Gastrocnemius medialis (tissue), 4 donors: ENCODE measurements around the gene CD19. TPM values are rescaled to one million over a fixed set of nuclear protein-coding genes. Genes with fewer than 3 reads are reported as not detected.

Experiments used
- ATAC-seq, 2 donors: fragments of 150-250 bp; one replicate each; pipeline ENCODE4 v1.9.1; 2016
- DNase-seq, 2 donors: peaks; one replicate each; pipeline ENCODE4 v3.0.0-alpha.2; 2019
- H3K27ac ChIP-seq, 4 donors: fragments of 200-600 bp; sonication (generic); 1 replicate in 1 of 4; 2 replicates in 3 of 4; pipeline ENCODE4 v1.5.1; 2016 to 2018; ENCODE audit warnings: mild to moderate bottlenecking in 2 of 4, moderate library complexity in 1 of 4
- H3K27me3 ChIP-seq, 3 donors: fragments of 200-600 bp; sonication (generic) in 2 of 3; 1 replicate in 1 of 3; 2 replicates in 2 of 3; pipeline versions ENCODE4 v1.5.1 to v1.6.0; 2016 to 2019; ENCODE audit warnings: mild to moderate bottlenecking in 1 of 3, moderate library complexity in 1 of 3
- H3K36me3 ChIP-seq, 2 donors: fragments of 200-600 bp; sonication (generic) in 1 of 2; one replicate each; pipeline ENCODE4 v1.5.1; 2017 to 2018
- H3K4me1 ChIP-seq, 2 donors: fragments of 200-600 bp; sonication (generic) in 1 of 2; one replicate each; pipeline ENCODE4 v1.5.1; 2016 to 2017; ENCODE audit warnings: mild to moderate bottlenecking in 2 of 2
- H3K4me3 ChIP-seq, 4 donors: fragments of 200-600 bp; sonication (generic) in 3 of 4; 1 replicate in 1 of 4; 2 replicates in 3 of 4; pipeline ENCODE4 v1.5.1; 2016 to 2019; ENCODE audit warnings: mild to moderate bottlenecking in 2 of 4
- H3K9me3 ChIP-seq, 3 donors: fragments of 200-600 bp; sonication (generic) in 2 of 3; 1 replicate in 1 of 3; 2 replicates in 2 of 3; pipeline ENCODE4 v1.5.1; 2016 to 2019
- POLR2A ChIP-seq, 2 donors: fragments of 450-650 bp; IDR thresholded peaks; one replicate each; pipeline ENCODE4 v1.6.1; 2017; ENCODE audit warnings: antibody characterized with exemption in 2 of 2, mild to moderate bottlenecking in 2 of 2, moderate library complexity in 2 of 2
- in situ Hi-C, 4 donors: fragments of 200-750 bp; cut with MboI; loops; one replicate each; pipeline versions ENCODE4 v1.15.0 to v1.8.0; 2017; ENCODE audit warnings: low sequenced_read_pairs in 4 of 4
- intact Hi-C: fragments of 100-400 bp; cut with DNase I; formaldehyde crosslinking; loops from one replicate; pipeline ENCODE4 v1.15.1; 2023; ENCODE audit warnings: low total_unique reads
- total RNA-seq, 4 donors: library from RNA; depleted of rRNA; stranded (reverse); fragments of >200 nt; gene quantifications; one replicate each; pipeline versions ENCODE4 v1.1.0 to v1.2.3, GENCODE V29; 2016
- TF ChIP-seq, protein P1 (sequence below), 5 experiments: fragments of 450-650 bp in 3 of 5; fragments of 200-600 bp in 2 of 5; sonication (generic) in 2 of 5; IDR thresholded peaks in 4 of 5; conservative IDR thresholded peaks in 1 of 5; 1 replicate in 4 of 5; 2 replicates in 1 of 5; pipeline ENCODE4 v1.5.1; 2016 to 2019; ENCODE audit warnings: antibody characterized with exemption in 5 of 5, mild to moderate bottlenecking in 3 of 5, moderate library complexity in 3 of 5

Gene CD19
- total RNA-seq, 4 donors from 2014 or later = not detected

DNA sequence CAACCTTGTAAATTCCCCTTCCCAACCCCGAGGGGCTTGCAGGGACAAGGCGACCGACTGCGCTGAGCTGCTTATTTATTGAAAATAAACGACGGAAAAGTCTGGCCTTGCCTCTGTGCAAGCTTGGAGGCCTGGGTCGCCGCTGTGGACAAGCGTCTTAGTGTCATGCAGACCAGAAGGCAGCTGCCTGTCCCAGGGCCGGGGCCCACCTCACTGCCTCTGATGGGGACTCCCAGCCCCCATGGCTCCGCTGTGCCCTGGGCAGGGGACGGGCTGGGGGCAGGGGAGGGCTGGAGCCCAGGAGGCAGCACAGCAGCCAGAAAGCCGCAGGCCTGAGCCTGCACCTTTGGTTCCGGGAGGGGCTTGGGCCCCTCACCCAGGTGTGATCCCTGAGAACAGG, 27.4 kb upstream of the CD19 start:
- Histone ChIP-seq H3K36me3 (peaks cover 0 to 17% of the 10 kb centered on the region in 2 donors), H3K9me3 (no peaks in the 10 kb centered on the region), H3K4me1 (no peaks in the 10 kb centered on the region), H3K27ac (peak overlapping the region in 2 of 4 donors; percentile 62 to 68), H3K27me3 (no peaks in the 10 kb centered on the region), H3K4me3 (no peak overlapping the region)
- ATAC-seq (no peak), DNase-seq (no peak)
- in situ Hi-C loops (no loop called here), intact Hi-C loops (no loop called here)
- TF ChIP-seq POLR2A (IDR thresholded peaks at IDR 0.05) = no peak
- TF ChIP-seq, protein P1, sequence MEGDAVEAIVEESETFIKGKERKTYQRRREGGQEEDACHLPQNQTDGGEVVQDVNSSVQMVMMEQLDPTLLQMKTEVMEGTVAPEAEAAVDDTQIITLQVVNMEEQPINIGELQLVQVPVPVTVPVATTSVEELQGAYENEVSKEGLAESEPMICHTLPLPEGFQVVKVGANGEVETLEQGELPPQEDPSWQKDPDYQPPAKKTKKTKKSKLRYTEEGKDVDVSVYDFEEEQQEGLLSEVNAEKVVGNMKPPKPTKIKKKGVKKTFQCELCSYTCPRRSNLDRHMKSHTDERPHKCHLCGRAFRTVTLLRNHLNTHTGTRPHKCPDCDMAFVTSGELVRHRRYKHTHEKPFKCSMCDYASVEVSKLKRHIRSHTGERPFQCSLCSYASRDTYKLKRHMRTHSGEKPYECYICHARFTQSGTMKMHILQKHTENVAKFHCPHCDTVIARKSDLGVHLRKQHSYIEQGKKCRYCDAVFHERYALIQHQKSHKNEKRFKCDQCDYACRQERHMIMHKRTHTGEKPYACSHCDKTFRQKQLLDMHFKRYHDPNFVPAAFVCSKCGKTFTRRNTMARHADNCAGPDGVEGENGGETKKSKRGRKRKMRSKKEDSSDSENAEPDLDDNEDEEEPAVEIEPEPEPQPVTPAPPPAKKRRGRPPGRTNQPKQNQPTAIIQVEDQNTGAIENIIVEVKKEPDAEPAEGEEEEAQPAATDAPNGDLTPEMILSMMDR (IDR thresholded peaks at IDR 0.05 in 4 of 5, conservative IDR thresholded peaks at IDR 0.05 in 1 of 5) = no peak

DNA sequence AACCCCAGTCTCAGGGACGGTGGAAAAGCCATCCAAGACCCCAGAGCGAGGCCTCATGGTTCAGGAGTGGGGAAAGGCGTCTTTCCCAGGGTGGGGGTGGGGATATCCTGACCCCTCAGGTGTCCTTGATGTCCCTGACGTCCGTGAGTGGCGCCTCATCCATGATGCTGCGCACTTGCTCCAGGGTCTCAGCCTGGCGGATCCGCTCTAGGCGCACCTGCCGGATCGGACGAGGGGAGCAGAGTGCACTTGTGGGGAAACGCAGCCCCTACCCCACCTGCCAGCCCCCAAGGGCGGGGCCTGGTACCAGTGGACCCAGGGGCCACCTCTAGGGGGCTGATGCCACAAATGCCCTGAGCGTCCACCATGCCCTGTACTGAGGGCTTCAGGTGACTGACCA, 26.9 kb upstream of the CD19 start:
- intact Hi-C loops = no loop called here
- no peaks in the 10 kb centered on the region for H3K9me3 ChIP-seq
- no peaks in the 10 kb centered on the region for H3K4me1 ChIP-seq
- no peak overlapping the region for H3K4me3 ChIP-seq
- in situ Hi-C loops = no loop called here
- ATAC-seq (no peak), DNase-seq (no peak)
- H3K36me3 ChIP-seq = peaks cover 0 to 17% of the 10 kb centered on the region in 2 donors
- H3K27ac ChIP-seq = peak overlapping the region in 2 of 4 donors; percentile 62 to 68
- H3K27me3 ChIP-seq = no peaks in the 10 kb centered on the region
- TF ChIP-seq, protein P1 (IDR thresholded peaks at IDR 0.05 in 4 of 5, conservative IDR thresholded peaks at IDR 0.05 in 1 of 5) = no peak
- TF ChIP-seq POLR2A (IDR thresholded peaks at IDR 0.05) = no peak

DNA sequence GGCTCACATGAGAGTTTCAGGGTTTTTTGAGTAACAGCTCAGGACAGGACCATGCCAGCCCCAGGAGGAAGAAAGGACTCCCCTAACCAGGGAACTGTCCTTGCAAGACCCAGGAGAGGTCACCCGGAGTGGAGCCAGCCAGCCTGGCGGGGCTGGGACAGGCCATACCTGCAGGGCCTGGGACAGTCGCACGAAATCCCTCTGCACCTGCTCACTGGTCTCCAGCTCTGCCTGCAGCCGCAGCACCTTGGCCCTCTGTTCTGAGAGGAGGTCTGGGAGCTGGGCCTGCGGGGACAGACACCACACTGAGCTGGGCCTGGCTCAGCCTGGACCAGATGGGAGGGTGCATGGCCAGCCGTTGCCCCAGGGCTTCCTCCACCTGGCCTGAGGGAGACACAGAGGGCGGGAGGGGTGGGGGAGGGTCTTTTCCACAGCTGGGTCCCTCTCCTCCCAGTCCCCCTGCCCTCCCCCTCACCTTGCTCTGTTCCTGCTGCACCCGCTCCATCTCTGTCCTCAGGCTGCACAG, 26.5 kb upstream of the CD19 start:
- ATAC-seq (no peak), DNase-seq (no peak)
- H3K4me1 ChIP-seq = no peaks in the 10 kb centered on the region
- intact Hi-C loops (no loop called here), in situ Hi-C loops (no loop called here)
- H3K4me3 ChIP-seq = no peak overlapping the region
- no peaks in the 10 kb centered on the region for H3K9me3 ChIP-seq
- peak overlapping the region in 2 of 4 donors; percentile 62 to 68 for H3K27ac ChIP-seq
- H3K27me3 ChIP-seq = no peaks in the 10 kb centered on the region
- H3K36me3 ChIP-seq = peaks cover 0 to 17% of the 10 kb centered on the region in 2 donors
- no peak for TF ChIP-seq POLR2A (IDR thresholded peaks at IDR 0.05)
- TF ChIP-seq, protein P1 (IDR thresholded peaks at IDR 0.05 in 4 of 5, conservative IDR thresholded peaks at IDR 0.05 in 1 of 5) = no peak

DNA sequence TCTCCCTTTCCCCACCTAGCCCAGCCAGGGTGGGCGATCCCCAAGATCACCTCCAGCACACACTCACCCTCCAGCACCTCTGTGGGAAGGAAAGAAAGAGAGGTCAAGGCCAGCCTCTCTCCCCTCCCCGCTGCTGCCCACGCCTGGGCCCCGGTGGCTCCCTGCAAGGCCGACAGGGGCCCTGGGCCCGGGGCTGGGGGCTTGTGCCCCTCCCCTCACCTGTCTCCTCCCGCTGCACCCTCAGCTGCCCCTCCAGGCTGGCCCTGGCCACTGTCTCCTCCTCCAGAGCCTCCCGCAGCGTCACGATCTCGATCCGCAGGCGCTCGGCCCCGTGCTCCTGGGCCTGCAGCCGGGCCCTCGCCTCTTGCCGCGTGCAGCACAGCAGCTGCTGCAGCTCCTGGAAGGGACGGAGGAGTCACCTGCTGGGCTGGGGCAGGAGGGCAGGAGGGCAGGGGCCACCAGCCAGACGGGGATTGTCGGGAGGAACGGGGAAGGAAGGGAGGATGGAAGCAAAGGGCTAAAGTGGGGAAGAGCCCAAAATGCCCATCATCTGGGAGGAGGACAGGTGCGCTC, 25.9 kb upstream of the CD19 start:
- Histone ChIP-seq H3K36me3 (peaks cover 0 to 17% of the 10 kb centered on the region in 2 donors), H3K4me1 (no peaks in the 10 kb centered on the region), H3K27ac (peak overlapping the region in 3 of 4 donors; percentile 33 to 68 (median 62)), H3K9me3 (no peaks in the 10 kb centered on the region), H3K27me3 (no peaks in the 10 kb centered on the region), H3K4me3 (no peak overlapping the region)
- peak in 1 of 2 donors; percentile 18 for ATAC-seq
- TF ChIP-seq POLR2A (IDR thresholded peaks at IDR 0.05) = no peak
- TF ChIP-seq, protein P1 (IDR thresholded peaks at IDR 0.05 in 4 of 5, conservative IDR thresholded peaks at IDR 0.05 in 1 of 5) = no peak
- intact Hi-C loops = no loop called here
- peak in 1 of 2 donors; percentile 47 for DNase-seq
- in situ Hi-C loops = no loop called here
